Kidney glomerular epithelial cell (primary cell): Measurements from ENCODE around the gene FOXB1.

Experiments
- DNase-seq: peaks from one replicate; lab custom pipeline; 2025; lab: John Stamatoyannopoulos, UW

The FOXB1 gene

DNA sequence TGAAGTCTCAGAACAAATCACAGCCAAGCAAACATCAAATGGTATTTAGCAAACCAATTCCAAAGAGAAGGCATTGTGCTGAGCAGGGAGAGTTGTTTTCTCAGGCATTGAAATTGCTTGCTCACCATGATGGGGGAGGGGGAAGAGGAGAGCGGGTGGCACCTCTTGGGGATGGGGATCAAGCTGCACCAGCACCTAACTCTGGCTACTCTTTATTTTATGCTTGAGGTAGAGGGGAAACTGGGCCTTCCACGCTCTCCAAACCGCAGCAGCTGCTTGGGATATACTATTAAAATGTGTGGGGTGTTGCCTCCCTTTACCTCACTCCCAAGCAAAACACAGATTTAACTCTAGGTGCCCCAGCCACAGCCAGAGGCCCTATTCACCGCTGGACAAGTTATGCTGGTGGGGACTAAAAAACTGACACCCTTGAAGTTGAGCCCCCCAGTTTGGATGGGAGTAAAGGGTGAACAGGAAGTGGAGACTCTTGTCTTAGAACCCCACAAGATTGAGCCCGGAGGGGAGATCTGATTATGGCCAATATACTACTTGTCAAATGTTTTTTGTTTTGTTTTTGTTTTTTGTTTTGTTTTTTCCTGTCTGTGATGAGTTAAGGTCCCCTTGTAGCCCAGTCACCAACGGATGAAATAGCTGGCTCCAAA lies 5.0 kb upstream of the FOXB1 start:
- DNase-seq, result no peak

DNA sequence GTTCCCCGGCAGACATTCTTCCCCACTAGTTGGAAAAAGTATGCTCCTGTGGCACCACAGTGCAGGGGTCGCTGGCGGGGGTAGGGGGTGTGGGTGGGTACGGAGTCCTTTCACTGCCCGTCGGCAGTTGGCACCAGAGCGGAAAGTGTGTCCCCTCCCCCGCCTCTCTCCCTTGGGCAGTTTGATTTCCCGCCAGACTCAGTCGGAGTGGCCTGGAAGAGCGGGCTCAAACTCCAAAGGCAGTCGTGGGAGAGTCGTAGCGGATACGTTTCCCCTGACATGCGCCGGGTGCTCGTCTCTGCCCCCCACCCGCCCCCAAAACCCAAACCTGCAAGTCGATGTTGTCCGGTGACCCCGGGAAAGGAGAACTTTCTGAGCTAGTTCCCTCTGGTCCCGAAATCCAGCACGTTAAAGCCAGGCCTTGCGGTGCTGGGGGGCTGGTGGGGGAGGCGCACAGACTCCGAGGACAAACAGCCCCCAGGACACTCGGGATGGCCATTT lies 4.4 kb upstream of the FOXB1 start:
- DNase-seq, result no peak

DNA sequence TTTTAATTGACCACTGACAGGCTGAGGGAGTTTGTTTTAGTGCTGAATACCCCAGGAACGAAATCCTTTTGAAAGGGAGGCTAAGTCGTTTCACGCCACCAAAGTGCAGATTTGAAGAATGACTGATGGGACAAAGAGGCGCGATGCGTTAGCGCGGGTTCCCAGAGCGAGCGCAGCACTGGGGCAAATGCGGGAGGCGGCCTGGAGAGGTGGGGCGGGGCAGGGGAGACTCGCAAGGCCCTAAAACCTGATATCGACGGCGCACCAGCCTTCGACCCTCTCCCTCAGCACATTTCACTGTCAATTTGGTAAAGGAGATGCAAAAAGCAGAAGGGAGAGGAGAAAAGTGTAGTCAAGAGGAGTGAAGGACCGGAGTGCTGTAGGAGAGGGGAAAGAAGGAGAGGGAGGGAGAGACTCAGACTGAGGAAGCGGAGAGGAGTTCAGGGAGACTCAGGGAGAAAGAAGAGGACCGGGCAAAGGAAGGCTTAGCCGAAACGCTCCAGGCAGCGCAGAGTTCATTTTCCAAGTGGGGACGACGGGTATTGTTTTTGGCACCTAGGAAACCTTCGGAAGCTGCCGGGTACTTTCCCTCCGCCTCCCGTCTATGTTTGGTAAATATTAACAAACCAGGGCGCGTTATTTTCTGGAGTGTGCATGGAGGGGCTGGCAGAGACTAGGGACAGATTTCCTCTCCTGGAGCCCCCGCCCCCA lies 3.8 kb upstream of the FOXB1 start:
- DNase-seq, result no peak

- no peak for DNase-seq
Observed at GRCh38 chr15:60000824-60001609, 3.1 kb upstream of the FOXB1 start.

DNA sequence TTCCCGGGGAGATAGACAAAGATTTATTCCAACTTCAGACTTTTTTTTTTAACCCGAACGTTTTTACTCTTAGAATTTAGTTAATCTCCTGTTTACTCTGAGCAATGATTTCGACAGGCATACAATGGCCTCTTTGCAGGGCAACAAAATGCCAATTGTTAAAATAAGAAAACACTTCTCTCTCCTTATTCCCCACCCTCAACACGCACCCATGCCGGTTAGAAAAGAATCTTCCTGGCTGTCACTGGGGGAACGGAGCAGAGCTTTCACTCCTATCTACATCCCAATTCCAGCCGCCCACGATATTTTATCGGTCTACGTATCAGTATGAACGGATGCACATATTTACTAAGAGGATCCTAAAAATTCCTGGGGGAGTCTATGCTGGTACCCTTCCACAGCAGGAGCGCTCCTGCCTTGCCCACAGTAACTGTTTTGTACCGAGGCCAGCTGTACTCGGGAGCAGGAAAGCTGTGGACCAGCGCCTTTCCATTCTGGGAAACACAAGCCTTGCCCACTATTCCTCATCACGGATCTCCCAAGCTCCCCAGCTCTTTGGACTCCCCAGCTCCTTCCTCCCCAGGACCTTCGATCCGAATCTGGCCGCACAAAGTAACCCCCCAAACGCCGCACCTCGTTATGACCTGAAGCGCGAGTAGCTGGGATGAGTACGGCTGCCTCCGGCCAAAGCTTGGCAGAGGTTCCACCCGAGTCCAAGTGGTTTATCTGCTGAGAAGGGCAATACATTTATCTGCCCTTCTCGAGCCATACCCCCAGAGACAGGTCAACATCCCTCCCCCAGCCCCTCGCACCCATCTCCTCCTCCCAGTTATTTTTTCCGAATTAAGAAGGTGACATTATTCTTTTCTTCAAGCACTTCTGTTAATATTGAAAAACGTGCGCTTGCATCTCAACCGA lies 2.2 kb upstream of the FOXB1 start:
- DNase-seq, result no peak

GRCh38 chr15:60002528-60003218 lies 1.4 kb upstream of the FOXB1 start:
- no peak for DNase-seq

- no peak for DNase-seq
Observed at GRCh38 chr15:60003243-60004008, 685 bp upstream of the FOXB1 start.

- no peak for DNase-seq
Observed at GRCh38 chr15:60004846-60005351, 788 bp downstream of the FOXB1 start.

- no peak for DNase-seq
Observed at GRCh38 chr15:60005352-60006202, 1.5 kb downstream of the FOXB1 start.

DNA sequence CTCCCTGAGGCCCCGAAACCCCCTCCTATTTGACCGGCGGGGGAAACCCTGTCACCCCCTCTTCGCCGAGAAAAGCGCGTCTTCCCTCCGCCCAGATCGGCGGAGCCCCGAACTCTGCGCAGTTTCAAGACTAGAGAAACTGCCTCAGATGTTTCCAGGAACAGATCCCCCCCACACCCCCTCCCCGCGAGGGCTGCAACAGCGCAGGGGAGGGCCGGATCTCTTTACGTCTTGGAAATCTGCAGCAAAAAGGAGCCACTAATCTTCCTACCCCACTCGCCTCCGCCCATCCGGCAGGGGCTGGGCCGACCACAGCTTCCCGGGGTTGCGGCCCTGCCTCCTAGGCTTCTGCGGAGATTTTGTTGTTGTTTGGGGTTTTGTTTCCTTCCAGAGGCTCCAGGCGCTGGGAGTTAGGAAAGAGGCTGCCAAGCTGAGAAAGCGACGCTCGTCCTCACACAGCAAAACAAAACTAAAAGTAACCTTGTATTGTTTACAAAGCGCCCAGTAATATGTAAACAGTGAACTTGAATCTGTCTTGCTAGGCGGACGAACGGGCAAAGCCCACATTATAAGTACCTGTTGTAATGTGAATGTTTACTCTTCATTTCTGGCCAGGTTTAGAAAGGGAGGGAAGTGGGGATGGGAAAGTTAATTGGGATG lies 2.2 kb downstream of the FOXB1 start:
- DNase-seq, result no peak

DNA sequence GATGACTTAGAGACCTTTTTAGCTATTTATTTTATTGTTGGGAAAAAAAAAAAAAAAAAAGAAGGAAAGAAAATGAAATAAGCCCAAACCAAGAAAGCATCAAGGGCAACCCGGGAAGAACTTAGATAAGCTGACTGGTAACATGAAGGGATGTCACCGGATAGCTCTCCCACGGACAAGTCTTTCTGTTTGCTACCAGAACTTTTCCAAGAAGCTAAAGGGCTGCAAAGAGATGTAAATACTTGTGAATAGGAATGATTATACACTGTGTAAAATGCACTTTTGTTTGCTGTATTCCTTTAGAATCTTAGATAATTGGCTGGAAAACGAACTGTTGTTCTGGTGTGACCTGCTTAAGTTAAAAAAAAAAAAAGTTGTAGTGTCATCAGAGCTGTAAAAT lies 2.8 kb downstream of the FOXB1 start:
- DNase-seq, result no peak

DNA sequence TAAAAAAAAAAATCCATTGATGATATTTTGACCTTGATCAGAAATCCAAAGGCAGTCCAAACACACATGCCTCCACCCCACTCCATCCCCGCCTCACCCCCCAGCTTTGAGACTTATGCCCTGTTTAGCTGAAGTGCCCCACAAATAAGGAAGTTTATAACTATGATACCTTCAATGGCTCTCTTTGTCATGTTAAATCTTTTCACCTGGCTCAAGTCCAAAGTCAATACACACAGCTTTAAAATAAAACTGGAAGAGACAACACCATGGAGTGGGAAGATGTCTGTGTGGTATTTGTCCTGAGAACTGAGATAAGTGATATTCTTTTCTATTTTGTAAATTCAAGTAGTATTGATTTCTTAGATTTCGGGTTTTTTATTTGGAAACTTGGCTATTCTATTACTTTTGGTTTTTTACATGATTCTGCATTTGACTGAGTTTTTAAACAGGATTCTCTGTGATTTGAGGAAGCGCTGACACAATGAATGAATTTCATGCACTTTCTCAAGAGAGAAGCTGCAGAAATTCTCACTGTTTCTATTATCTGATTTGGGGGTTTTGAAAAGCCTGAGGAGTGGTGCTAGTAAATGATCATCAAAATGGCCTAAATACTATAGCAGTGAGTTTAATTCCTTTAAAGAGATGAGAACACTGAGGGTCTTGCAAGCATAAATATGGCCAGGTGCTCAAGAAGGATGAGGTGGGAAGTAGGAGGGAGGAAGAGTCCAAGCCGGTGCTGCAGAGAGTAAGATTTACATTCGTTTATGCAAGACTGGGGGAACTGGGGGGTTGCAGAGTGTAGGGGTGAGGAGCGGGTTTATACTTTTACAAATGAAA lies 5.2 kb downstream of the FOXB1 start:
- no peak for DNase-seq

DNA sequence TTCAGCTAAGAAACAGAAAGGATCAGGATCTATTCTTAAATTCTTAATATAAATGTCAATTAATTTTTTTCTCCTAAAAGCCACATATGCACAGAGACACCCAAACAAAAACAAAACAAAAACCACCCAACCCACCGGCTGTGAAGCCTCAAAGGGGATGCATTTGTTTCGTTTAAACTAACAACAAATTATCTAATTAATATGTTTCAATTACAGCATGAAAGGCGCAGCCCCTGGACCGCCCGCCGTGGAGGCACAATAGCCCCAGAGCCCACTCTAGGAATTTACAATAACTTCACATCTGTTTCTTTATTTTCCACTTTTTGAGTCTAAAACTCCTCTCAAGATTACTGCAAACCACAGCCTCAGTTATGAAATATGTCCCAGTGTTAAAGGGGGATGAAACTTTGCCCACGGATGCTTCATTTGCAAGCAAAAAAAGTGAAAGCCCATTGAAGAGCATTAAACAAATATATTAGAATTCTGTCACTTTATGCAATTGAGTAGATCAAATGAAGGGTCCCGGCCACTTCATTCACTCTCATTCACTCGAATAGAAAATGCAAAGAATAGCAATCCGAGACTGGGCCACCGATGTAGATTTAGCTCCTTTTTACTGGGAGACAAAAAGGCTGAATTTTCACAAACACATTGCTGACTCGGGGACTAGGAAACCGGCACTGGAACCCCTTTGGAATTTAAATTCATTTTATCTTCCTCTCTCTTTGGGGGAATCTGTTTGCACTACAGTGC lies 6.0 kb downstream of the FOXB1 start:
- DNase-seq, result no peak

GRCh38 chr15:60010858-60011257 lies 6.7 kb downstream of the FOXB1 start:
- no peak for DNase-seq

- no peak for DNase-seq
Observed at GRCh38 chr15:60012695-60013094, 8.6 kb downstream of the FOXB1 start.

DNA sequence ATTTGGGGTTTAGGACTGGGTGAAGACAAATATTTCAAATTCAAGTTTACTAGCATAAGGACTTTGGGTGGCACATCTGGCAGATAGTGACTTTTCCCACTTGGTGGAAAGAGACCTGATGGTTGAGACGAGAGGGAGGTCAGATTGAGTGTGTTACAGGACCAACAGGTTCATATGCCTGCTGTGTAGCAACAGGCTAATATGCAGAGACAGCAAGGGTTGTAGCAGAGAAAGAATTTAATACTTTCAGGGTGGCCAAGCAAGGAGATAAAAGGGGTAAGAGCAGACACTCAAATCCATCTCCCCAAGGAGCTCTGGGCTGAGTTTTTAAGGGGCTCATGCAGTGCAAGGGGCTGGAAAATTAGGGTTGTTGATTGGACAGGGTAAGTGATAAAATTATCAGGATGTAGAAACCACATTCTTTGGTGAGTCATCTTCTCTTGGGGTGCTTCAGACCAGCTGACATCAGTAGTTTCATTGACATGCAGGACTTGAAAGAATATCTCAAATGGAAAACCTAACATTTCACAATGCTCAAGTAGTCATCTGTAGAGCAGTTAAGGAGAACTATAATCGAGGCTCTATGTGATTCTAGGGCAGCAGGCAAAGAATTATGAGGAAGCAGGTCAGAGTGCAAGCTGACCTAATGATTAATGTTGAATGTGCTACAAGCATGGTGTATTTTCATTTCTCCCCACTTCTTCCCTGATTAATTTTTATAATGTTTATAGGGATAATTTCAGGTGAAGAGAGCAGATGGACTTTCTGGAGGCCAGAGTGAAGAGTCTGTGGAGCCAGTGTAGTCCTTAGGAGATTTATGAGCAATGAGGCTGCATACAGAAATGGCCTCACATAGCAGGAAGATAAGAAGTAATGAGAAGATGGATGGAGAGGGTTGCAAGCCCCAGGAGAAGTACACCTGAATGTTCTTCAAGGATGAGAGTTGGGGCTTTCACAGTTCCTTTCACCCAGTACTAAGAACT lies 13.7 kb downstream of the FOXB1 start:
- no peak for DNase-seq
